Mesothelial cell of epicardium (in vitro differentiated cells): ENCODE measurements around the gene GPSM1. TPM values are rescaled to one million over a fixed set of nuclear protein-coding genes. Genes with fewer than 3 reads are reported as not detected.

Experiments used
- DNase-seq, 2 experiments: peaks; one replicate each; pipeline ENCODE4 v3.0.0; 2021; ENCODE audit warnings: low spot score in 2 of 2; ENCODE audit not compliant: unreplicated experiment in 2 of 2
- H3K27ac Mint-ChIP-seq: 2 replicates; pipeline ENCODE4 v1.8.0; 2021; ENCODE audit warnings: mixed read lengths
- H3K27me3 Mint-ChIP-seq: 2 replicates; pipeline ENCODE4 v1.8.0; 2021; ENCODE audit warnings: low read depth, mixed read lengths
- H3K36me3 Mint-ChIP-seq: 2 replicates; pipeline ENCODE4 v1.8.0; 2021; ENCODE audit warnings: mixed read lengths
- H3K4me1 Mint-ChIP-seq: 2 replicates; pipeline ENCODE4 v1.8.0; 2021; ENCODE audit warnings: mixed read lengths
- H3K4me3 Mint-ChIP-seq: 2 replicates; pipeline ENCODE4 v1.8.0; 2021; ENCODE audit warnings: mild to moderate bottlenecking, moderate library complexity, mixed read lengths
- H3K9me3 Mint-ChIP-seq: 2 replicates; pipeline ENCODE4 v1.8.0; 2021; ENCODE audit warnings: mixed read lengths
- total RNA-seq: library from RNA; stranded (reverse); gene quantifications from 3 replicates; pipeline ENCODE4 v1.2.1, GENCODE V29; 2021
- TF ChIP-seq, protein P1 (sequence below): fragments of 200-600 bp; sonication (generic); IDR thresholded peaks from one replicate; pipeline ENCODE4 v1.5.0; 2021; ENCODE audit warnings: antibody characterized with exemption; ENCODE audit not compliant: unreplicated experiment

Gene GPSM1
- total RNA-seq, 1 donor from 2014 or later, result 102 TPM

DNA sequence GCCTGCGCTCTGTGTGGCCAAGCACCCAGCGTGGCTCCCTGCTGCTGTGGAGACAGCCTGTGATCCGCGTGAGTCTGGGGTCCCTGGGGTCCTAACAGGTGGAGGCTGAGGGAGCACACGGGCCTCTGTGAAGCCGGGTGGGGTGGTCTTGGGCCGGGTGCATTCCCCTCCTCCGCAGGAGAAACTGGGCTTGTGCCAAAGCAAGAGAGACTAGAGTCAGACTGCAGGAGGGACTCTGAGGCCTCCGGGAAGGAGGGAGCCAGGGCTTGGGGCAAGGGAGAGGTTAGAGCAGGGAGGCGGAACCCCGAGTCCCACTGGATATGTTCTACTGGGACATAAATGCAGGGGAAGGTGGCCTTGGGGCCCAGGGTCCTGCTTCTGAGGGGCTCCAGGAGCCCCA, 25.7 kb downstream of the GPSM1 start:
- TF ChIP-seq, protein P1, sequence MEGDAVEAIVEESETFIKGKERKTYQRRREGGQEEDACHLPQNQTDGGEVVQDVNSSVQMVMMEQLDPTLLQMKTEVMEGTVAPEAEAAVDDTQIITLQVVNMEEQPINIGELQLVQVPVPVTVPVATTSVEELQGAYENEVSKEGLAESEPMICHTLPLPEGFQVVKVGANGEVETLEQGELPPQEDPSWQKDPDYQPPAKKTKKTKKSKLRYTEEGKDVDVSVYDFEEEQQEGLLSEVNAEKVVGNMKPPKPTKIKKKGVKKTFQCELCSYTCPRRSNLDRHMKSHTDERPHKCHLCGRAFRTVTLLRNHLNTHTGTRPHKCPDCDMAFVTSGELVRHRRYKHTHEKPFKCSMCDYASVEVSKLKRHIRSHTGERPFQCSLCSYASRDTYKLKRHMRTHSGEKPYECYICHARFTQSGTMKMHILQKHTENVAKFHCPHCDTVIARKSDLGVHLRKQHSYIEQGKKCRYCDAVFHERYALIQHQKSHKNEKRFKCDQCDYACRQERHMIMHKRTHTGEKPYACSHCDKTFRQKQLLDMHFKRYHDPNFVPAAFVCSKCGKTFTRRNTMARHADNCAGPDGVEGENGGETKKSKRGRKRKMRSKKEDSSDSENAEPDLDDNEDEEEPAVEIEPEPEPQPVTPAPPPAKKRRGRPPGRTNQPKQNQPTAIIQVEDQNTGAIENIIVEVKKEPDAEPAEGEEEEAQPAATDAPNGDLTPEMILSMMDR, result no peak
- Mint-ChIP-seq H3K27me3 (no peaks in the 10 kb centered on the region), H3K4me3 (no peak overlapping the region), H3K4me1 (peaks cover 11% of the 10 kb centered on the region), H3K9me3 (no peaks in the 10 kb centered on the region), H3K36me3 (no peaks in the 10 kb centered on the region), H3K27ac (no peak overlapping the region)
- no peak for DNase-seq

DNA sequence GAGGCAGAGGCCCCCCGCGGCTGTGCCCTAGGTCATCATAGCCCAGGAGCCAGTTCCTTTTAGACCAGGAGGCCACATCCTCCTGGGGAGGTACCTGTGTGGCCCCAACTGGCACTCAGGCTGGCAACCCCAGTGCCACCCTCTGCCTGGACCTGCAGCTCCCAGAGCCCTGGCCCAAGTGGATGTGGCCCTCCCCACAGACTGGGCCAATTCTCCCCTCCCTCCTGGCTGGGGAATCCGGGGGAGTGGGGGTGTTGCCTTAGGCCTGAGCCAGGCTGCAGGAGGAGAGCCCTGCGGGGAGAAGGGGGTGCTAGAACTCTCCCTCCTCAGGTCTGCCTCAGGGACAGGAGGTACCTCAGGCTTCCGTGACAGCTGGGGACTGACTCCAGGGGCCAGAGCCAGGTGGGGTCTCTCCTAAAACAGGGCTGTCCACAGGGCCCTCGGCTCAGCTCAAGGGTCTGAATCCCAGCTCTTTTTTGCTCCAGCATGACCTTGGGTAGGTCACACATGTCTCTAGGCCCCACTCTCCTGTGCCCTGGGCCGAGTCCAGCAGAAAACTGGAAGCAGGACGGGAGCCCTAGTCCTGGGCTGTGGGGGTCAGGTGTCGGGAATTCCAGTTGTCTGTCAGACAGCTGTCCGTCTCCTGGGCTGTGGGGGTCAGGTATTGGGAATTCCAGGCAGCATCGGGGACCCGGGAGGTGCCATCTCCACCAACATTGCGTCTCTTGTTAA, 26.6 kb downstream of the GPSM1 start:
- H3K27ac Mint-ChIP-seq, result peak overlapping the region; percentile 66

GRCh38 chr9:136354592-136355085, 27.3 kb downstream of the GPSM1 start:
- Mint-ChIP-seq H3K9me3 (no peaks in the 10 kb centered on the region), H3K36me3 (no peaks in the 10 kb centered on the region), H3K4me1 (peaks cover 11% of the 10 kb centered on the region), H3K4me3 (no peak overlapping the region), H3K27ac (peak overlapping the region; percentile 66), H3K27me3 (no peaks in the 10 kb centered on the region)
- TF ChIP-seq, protein P1, result no peak
- no peak for DNase-seq

More for the DNA sequence above, 26.6 kb downstream of the GPSM1 start:
- no peak for DNase-seq
- TF ChIP-seq, protein P1, result no peak
- Mint-ChIP-seq H3K4me3 (no peak overlapping the region), H3K9me3 (no peaks in the 10 kb centered on the region), H3K27me3 (no peaks in the 10 kb centered on the region), H3K4me1 (peaks cover 11% of the 10 kb centered on the region), H3K36me3 (no peaks in the 10 kb centered on the region)

DNA sequence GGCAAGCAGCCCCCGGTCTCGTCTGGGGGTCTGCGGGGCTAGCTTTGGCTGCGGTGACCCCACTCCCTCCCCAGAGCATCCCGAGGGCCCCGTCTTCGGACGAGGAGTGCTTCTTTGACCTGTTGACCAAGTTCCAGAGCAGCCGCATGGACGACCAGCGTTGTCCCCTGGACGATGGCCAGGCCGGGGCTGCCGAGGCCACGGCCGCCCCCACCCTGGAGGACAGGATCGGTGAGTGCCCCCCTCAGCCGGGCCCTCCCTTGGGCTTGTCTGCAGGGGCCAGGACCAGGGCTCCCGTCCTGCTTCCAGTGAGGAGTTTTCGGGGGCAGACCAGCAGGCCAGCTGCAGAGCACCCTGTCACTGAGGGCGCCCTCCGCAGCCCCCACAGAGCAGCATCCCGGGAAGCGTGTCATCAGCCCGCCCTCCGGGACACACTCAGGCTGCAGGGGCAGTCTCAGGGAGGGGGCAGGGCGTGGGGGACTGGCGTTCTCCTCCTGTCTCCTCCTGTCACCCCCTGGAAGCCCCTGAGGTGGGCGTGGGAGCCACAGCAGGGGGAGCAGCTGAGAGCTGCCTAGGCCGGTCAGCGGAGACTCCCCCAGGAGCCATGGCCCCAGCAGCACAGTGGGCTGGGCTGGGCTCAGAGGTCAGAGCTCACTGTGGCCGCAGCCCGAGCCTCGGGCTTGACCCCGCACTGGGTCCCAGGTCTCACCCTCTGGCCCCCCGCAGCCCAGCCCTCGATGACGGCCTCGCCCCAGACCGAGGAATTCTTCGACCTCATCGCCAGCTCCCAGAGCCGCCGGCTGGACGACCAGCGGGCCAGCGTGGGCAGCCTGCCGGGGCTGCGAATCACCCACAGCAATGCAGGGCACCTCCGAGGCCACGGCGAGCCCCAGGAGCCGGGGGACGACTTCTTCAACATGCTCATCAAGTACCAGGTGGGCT, 28.5 kb downstream of the GPSM1 start:
- no peak for DNase-seq
- H3K4me3 Mint-ChIP-seq, result no peak overlapping the region
- no peaks in the 10 kb centered on the region for H3K27me3 Mint-ChIP-seq
- TF ChIP-seq, protein P1, result no peak
- H3K4me1 Mint-ChIP-seq, result peaks cover 12% of the 10 kb centered on the region
- H3K9me3 Mint-ChIP-seq, result no peaks in the 10 kb centered on the region
- H3K27ac Mint-ChIP-seq, result no peak overlapping the region
- no peaks in the 10 kb centered on the region for H3K36me3 Mint-ChIP-seq

- no peak overlapping the region for H3K27ac Mint-ChIP-seq
- TF ChIP-seq, protein P1, result no peak
- H3K4me1 Mint-ChIP-seq, result peaks cover 12% of the 10 kb centered on the region
- no peak overlapping the region for H3K4me3 Mint-ChIP-seq
- H3K9me3 Mint-ChIP-seq, result no peaks in the 10 kb centered on the region
- no peaks in the 10 kb centered on the region for H3K36me3 Mint-ChIP-seq
- no peaks in the 10 kb centered on the region for H3K27me3 Mint-ChIP-seq
- no peak for DNase-seq
Observed at GRCh38 chr9:136357202-136357725, 29.9 kb downstream of the GPSM1 start.
